Measurements from ENCODE around the gene SETDB1. TPM values are rescaled to one million over a fixed set of nuclear protein-coding genes. Genes with fewer than 3 reads are reported as not detected.

SETDB1 gene
- total and polyA plus RNA-seq, 2 of the 13 experiments (the other 11 are each of a cell fraction or from before 2014, with no cell fraction given), result 33.1 to 34.6 TPM

DNA sequence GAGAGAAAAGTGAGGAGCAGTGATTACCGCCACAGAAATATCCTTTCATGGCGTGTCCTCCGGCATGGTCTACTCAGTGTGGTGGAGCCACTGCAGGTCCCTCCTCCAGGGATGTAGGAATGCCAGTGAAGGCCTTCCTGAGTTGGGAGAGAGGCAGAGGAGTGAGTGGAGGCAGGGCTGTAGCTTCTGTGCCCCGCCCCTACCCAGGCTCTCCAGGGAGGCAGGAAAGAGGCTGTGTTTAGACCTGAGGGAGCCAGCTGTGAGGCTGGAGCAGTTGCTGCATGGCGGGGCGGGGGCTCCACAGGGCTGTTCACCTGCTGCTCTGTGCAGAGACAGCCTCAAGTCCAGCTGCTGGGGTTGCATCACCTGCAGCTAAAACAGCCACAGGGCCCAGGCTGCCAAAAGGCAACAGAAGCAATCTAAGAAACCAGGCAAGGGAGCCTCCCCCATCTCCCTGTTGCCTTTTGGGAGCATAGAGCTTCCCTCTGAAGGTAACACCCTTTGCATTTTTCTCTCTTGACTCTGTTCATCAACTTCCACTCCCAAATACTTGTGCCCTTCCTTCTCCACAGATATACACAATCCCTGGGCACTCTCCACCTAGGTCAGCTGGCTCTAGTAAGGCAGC is 55.1 kb downstream of the SETDB1 start (continued):
- TF ChIP-seq, protein P1, sequence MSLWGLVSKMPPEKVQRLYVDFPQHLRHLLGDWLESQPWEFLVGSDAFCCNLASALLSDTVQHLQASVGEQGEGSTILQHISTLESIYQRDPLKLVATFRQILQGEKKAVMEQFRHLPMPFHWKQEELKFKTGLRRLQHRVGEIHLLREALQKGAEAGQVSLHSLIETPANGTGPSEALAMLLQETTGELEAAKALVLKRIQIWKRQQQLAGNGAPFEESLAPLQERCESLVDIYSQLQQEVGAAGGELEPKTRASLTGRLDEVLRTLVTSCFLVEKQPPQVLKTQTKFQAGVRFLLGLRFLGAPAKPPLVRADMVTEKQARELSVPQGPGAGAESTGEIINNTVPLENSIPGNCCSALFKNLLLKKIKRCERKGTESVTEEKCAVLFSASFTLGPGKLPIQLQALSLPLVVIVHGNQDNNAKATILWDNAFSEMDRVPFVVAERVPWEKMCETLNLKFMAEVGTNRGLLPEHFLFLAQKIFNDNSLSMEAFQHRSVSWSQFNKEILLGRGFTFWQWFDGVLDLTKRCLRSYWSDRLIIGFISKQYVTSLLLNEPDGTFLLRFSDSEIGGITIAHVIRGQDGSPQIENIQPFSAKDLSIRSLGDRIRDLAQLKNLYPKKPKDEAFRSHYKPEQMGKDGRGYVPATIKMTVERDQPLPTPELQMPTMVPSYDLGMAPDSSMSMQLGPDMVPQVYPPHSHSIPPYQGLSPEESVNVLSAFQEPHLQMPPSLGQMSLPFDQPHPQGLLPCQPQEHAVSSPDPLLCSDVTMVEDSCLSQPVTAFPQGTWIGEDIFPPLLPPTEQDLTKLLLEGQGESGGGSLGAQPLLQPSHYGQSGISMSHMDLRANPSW (CRISPR knock-in tag; IDR thresholded peaks at IDR 0.05; ENCODE audit: borderline replicate concordance), result no peak
- TF ChIP-seq CCAR2 (optimal IDR thresholded peaks at IDR 0.05; ENCODE audit: low read depth, low read length), result no peak
- TF ChIP-seq ZHX2 (IDR thresholded peaks at IDR 0.05; ENCODE audit: low read depth), result no peak
- no peak for TF ChIP-seq ZHX2 (CRISPR knock-in tag; IDR thresholded peaks at IDR 0.05; ENCODE audit: borderline replicate concordance)
- peak; percentile 5; the same call in 1 of the 2 replicates for TF ChIP-seq ZFP91 (CRISPR knock-in tag; IDR thresholded peaks at IDR 0.05; ENCODE audit: borderline replicate concordance)
- no peak for TF ChIP-seq MED8 (CRISPR knock-in tag; IDR thresholded peaks at IDR 0.05; ENCODE audit: insufficient replicate concordance)
- TF ChIP-seq E2F2 (CRISPR knock-in tag; IDR thresholded peaks at IDR 0.05; ENCODE audit: borderline replicate concordance), result no peak
- no peak for TF ChIP-seq ZNF709 (CRISPR knock-in tag; IDR thresholded peaks at IDR 0.05)
- TF ChIP-seq ZNF431 (CRISPR knock-in tag; IDR thresholded peaks at IDR 0.05; ENCODE audit: borderline replicate concordance, low read depth), result no peak
- TF ChIP-seq ZNF274 (CRISPR knock-in tag; IDR thresholded peaks at IDR 0.05), result no peak
- no peak for TF ChIP-seq NBN (conservative IDR thresholded peaks at IDR 0.05)
- TF ChIP-seq ZNF484 (CRISPR knock-in tag; IDR thresholded peaks at IDR 0.05; ENCODE audit: borderline replicate concordance, low read depth), result no peak
- no peak for TF ChIP-seq ZNF772 (CRISPR knock-in tag; IDR thresholded peaks at IDR 0.05)
- TF ChIP-seq ZNF703 (CRISPR knock-in tag; IDR thresholded peaks at IDR 0.05; ENCODE audit: borderline replicate concordance), result no peak
- TF ChIP-seq GFI1 (CRISPR knock-in tag; IDR thresholded peaks at IDR 0.05; ENCODE audit: borderline replicate concordance), result peak; percentile 91; the same call in 1 of the 2 replicates
- no peak for TF ChIP-seq SMAD1 (CRISPR knock-in tag; IDR thresholded peaks at IDR 0.05; ENCODE audit: borderline replicate concordance, low read depth)
- TF ChIP-seq ZNF230 (CRISPR knock-in tag; IDR thresholded peaks at IDR 0.05), result no peak
- TF ChIP-seq ZNF619 (CRISPR knock-in tag; IDR thresholded peaks at IDR 0.05), result no peak
- no peak for TF ChIP-seq RFX1 (IDR thresholded peaks at IDR 0.05)
